LNCAP (cell line): ENCODE measurements around the gene LAMA2.

Experiments used
- TF ChIP-seq, protein P1 (sequence below): fragments of 450-650 bp; IDR thresholded peaks from 2 replicates; pipeline ENCODE4 v1.5.1; 2017; ENCODE audit warnings: mild to moderate bottlenecking

LAMA2 gene

GRCh38 chr6:128857806-128858205 lies 25.1 kb upstream of the LAMA2 start:
- TF ChIP-seq, protein P1, sequence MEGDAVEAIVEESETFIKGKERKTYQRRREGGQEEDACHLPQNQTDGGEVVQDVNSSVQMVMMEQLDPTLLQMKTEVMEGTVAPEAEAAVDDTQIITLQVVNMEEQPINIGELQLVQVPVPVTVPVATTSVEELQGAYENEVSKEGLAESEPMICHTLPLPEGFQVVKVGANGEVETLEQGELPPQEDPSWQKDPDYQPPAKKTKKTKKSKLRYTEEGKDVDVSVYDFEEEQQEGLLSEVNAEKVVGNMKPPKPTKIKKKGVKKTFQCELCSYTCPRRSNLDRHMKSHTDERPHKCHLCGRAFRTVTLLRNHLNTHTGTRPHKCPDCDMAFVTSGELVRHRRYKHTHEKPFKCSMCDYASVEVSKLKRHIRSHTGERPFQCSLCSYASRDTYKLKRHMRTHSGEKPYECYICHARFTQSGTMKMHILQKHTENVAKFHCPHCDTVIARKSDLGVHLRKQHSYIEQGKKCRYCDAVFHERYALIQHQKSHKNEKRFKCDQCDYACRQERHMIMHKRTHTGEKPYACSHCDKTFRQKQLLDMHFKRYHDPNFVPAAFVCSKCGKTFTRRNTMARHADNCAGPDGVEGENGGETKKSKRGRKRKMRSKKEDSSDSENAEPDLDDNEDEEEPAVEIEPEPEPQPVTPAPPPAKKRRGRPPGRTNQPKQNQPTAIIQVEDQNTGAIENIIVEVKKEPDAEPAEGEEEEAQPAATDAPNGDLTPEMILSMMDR, result no peak

- TF ChIP-seq, protein P1, result no peak
Measured at GRCh38 chr6:128860782-128861181, 22.2 kb upstream of the LAMA2 start.

DNA sequence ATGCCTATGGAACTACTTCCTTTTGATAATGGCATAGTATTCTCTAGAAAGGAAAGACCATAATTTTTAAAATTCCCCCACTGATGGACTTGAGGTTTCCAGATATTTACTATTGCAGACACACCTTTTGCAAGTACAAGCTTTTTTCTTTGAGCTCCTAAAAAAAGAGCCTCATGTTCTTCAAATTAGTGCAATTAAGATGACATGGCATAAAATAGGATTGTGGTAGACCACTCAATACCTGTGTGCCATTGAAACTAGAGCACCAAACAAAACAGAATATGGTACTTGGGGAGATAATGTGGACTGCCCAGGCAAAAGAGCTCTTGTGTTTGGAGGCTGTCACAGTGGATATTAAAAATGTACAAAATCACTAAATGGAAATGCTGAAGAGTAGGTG lies 19.0 kb upstream of the LAMA2 start:
- TF ChIP-seq, protein P1, result no peak

- TF ChIP-seq, protein P1, result no peak
Measured at GRCh38 chr6:128870746-128871145, 12.2 kb upstream of the LAMA2 start.

DNA sequence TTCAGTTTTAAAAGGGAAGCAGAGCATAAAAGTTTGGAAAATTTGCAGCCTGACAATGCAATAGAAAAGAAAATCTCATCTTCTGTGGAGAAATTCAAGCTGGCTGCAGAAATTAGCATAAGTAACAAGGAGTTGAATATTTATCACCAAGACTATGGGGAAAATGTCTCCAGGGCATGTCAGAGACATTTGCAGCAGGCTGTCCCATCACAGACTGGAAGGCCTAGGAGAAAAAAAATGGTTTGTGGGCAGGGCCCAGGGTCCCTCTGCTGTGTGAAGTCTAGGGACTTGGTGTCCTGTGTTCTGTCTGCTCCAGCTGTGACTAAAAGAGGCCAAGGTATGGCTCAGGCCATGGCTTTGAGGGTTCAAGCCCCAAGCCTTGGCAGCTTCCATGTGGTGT lies 8.1 kb upstream of the LAMA2 start:
- TF ChIP-seq, protein P1, result no peak

DNA sequence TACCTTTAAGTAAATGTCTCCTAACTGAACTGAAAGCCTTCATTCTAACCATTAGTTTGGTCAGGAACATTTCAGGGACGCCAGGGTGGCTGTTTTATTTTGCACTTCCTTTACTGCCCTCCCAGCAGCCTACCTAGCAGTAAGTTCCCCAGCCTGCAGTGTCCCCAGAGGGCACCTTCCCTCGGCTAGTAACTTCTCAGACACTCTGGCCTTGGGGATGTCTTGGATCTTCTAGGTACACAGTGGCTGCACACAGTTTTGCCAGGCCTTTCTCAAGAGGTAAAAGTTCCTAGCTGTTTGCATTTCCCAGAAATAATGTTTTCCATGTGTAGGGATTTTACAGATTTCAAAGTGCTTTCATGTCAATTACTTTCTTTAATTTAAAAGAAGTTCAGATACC lies 378 bp upstream of the LAMA2 start:
- TF ChIP-seq, protein P1, result no peak

DNA sequence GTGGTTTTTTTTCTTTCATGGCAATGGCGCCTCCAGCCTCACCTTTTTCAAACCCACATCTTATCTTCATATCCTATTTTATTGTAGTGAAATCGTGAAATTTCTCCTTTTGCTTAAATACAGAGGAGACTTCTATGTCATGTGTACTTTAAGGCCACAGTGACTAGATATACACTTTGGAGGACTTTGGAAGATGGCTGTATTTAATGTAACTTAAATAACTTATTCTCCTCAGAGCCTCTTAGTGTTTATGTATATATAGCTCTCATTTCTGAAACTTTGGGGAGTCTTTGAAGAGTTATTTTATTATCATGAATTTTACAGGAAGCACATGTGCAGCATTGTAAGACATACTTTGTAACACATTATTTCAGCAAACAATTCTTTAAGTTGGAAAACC lies 968 bp downstream of the LAMA2 start:
- TF ChIP-seq, protein P1, result no peak

DNA sequence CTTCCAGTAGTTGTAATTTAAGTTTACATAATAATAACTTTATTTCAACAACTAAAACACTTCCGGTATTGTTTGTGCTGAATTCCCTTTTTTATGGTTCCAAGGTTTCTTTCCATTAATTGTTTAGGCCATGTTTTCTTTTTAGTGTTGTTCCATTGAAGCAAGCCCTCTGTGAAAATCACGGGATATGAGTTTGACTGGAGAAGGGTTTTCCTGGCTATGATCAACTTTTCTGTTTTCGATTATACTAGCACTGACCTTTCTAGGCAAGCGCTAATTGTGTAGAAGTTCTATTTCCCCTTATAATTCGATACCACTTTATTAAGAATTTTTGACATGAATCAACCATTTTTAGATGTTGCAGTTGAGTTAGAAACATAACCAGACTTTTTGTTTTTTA lies 2.4 kb downstream of the LAMA2 start:
- TF ChIP-seq, protein P1, result no peak
